Activated CD4-positive, alpha-beta memory T cell treated with anti-CD3 and anti-CD28 coated beads for 36 hours (primary cell): ENCODE measurements around the gene EHF. TPM values are rescaled to one million over a fixed set of nuclear protein-coding genes. Genes with fewer than 3 reads are reported as not detected.
"Not testable (repeated sequence)": the region's sequence is repeated elsewhere in the genome, so short reads cannot be mapped to it uniquely, and the experiment has no call there.

Experiments
- CTCF ChIA-PET: fragments of 350-600 bp; sonication (Branson Sonifier 250); formaldehyde crosslinking; loops from one replicate; lab custom pipeline; 2021; ENCODE audit warnings: antibody characterized with exemption, inconsistent platforms; lab: Charles Lee
- POLR2A ChIA-PET: fragments of 350-600 bp; sonication (Branson Sonifier 250); formaldehyde crosslinking; loops from one replicate; lab custom pipeline; 2021; ENCODE audit warnings: antibody characterized with exemption; lab: Charles Lee
- DNase-seq: peaks from one replicate; pipeline ENCODE4 v3.0.0-alpha.2; 2020
- H3K27ac Mint-ChIP-seq: one replicate; pipeline ENCODE4 v1.8.0; 2021; ENCODE audit warnings: mixed read lengths
- H3K27me3 Mint-ChIP-seq: one replicate; pipeline ENCODE4 v1.8.0; 2021; ENCODE audit warnings: mixed read lengths
- H3K36me3 Mint-ChIP-seq: one replicate; pipeline ENCODE4 v1.8.0; 2021; ENCODE audit warnings: mixed read lengths
- H3K4me1 Mint-ChIP-seq: one replicate; pipeline ENCODE4 v1.8.0; 2021; ENCODE audit warnings: low read depth, mixed read lengths
- H3K4me3 Mint-ChIP-seq: one replicate; pipeline ENCODE4 v1.8.0; 2021; ENCODE audit warnings: mild to moderate bottlenecking, mixed read lengths
- H3K9me3 Mint-ChIP-seq: one replicate; pipeline ENCODE4 v1.8.0; 2021; ENCODE audit warnings: mixed read lengths
- intact Hi-C: fragments of 100-400 bp; cut with micrococcal nuclease; formaldehyde crosslinking; loops from one replicate; pipeline ENCODE4 v1.15.1; 2023
- total RNA-seq, 2 experiments: library from RNA; stranded (reverse); gene quantifications; one replicate each; pipeline ENCODE4 v1.2.3, GENCODE V29; 2021

Gene EHF
- total RNA-seq, 2 experiments from 2014 or later, result not detected

GRCh38 chr11:34680206-34680605 is 59.3 kb downstream of the EHF start:
- peaks cover 1% of the 10 kb centered on the region for H3K4me1 Mint-ChIP-seq
- H3K4me3 Mint-ChIP-seq, result no peak overlapping the region
- no peak overlapping the region for H3K27ac Mint-ChIP-seq
- H3K9me3 Mint-ChIP-seq, result no peaks in the 10 kb centered on the region
- intact Hi-C loops, result no loop called here
- ChIA-PET POLR2A (no interaction called here), CTCF (no interaction called here)
- H3K36me3 Mint-ChIP-seq, result no peaks in the 10 kb centered on the region
- H3K27me3 Mint-ChIP-seq, result peaks cover 8% of the 10 kb centered on the region
- no peak for DNase-seq

- H3K27me3 Mint-ChIP-seq, result peaks cover 8% of the 10 kb centered on the region
- H3K9me3 Mint-ChIP-seq, result no peaks in the 10 kb centered on the region
- ChIA-PET POLR2A (no interaction called here), CTCF (no interaction called here)
- intact Hi-C loops, result no loop called here
- H3K4me1 Mint-ChIP-seq, result peaks cover 5% of the 10 kb centered on the region
- H3K36me3 Mint-ChIP-seq, result no peaks in the 10 kb centered on the region
- no peak for DNase-seq
- H3K27ac Mint-ChIP-seq, result no peak overlapping the region
- no peak overlapping the region for H3K4me3 Mint-ChIP-seq
Measured at GRCh38 chr11:34680918-34681586, 60.2 kb downstream of the EHF start.

GRCh38 chr11:34682825-34683224 is 61.9 kb downstream of the EHF start:
- CTCF ChIA-PET, result no interaction called here
- H3K27ac Mint-ChIP-seq, result no peak overlapping the region
- intact Hi-C loops, result no loop called here

GRCh38 chr11:34683396-34683795 is 62.5 kb downstream of the EHF start:
- Mint-ChIP-seq H3K4me1 (peaks cover 5% of the 10 kb centered on the region), H3K9me3 (no peaks in the 10 kb centered on the region), H3K27ac (no peak overlapping the region), H3K27me3 (peaks cover 3% of the 10 kb centered on the region), H3K36me3 (no peaks in the 10 kb centered on the region), H3K4me3 (no peak overlapping the region)
- intact Hi-C loops, result no loop called here
- DNase-seq, result no peak
- ChIA-PET POLR2A (no interaction called here), CTCF (no interaction called here)

More at GRCh38 chr11:34682825-34683224, 61.9 kb downstream of the EHF start:
- POLR2A ChIA-PET, result no interaction called here
- Mint-ChIP-seq H3K9me3 (no peaks in the 10 kb centered on the region), H3K27me3 (peaks cover 6% of the 10 kb centered on the region), H3K4me1 (peaks cover 5% of the 10 kb centered on the region), H3K4me3 (no peak overlapping the region), H3K36me3 (no peaks in the 10 kb centered on the region)
- no peak for DNase-seq

GRCh38 chr11:34685864-34686263 is 65.0 kb downstream of the EHF start:
- Mint-ChIP-seq H3K9me3 (no peaks in the 10 kb centered on the region), H3K4me1 (peaks cover 5% of the 10 kb centered on the region), H3K27ac (no peak overlapping the region), H3K27me3 (peaks cover 3% of the 10 kb centered on the region), H3K36me3 (no peaks in the 10 kb centered on the region), H3K4me3 (no peak overlapping the region)
- DNase-seq, result no peak
- CTCF ChIA-PET, result no interaction called here
- intact Hi-C loops, result loop anchor here (2.0 kb wide), 1 partner anchor 35 kb away; no protein-coding TSS in a partner anchor
- POLR2A ChIA-PET, result no interaction called here

GRCh38 chr11:34692299-34692698 is 71.4 kb downstream of the EHF start:
- intact Hi-C loops, H3K36me3 Mint-ChIP-seq: not testable (repeated sequence)

GRCh38 chr11:34696862-34697261 is 76.0 kb downstream of the EHF start:
- Mint-ChIP-seq H3K36me3 (no peaks in the 10 kb centered on the region), H3K9me3 (peaks cover 2% of the 10 kb centered on the region)
- POLR2A ChIA-PET, result no interaction called here

More at GRCh38 chr11:34692299-34692698, 71.4 kb downstream of the EHF start:
- CTCF ChIA-PET, H3K4me1 Mint-ChIP-seq, POLR2A ChIA-PET, DNase-seq, H3K27ac Mint-ChIP-seq, H3K4me3 Mint-ChIP-seq, H3K9me3 Mint-ChIP-seq: not testable (repeated sequence)
- H3K27me3 Mint-ChIP-seq, result peaks cover 12% of the 10 kb centered on the region

GRCh38 chr11:34706709-34707461 is 86.0 kb downstream of the EHF start:
- CTCF ChIA-PET, result no interaction called here
- Mint-ChIP-seq H3K27me3 (peaks cover 3% of the 10 kb centered on the region), H3K27ac (no peak overlapping the region), H3K4me1 (no peaks in the 10 kb centered on the region), H3K4me3 (no peak overlapping the region), H3K9me3 (peaks cover 9% of the 10 kb centered on the region), H3K36me3 (no peaks in the 10 kb centered on the region)
- POLR2A ChIA-PET, result no interaction called here
- intact Hi-C loops, result no loop called here
- no peak for DNase-seq

More at GRCh38 chr11:34696862-34697261, 76.0 kb downstream of the EHF start:
- no peak for DNase-seq
- H3K27ac Mint-ChIP-seq, result no peak overlapping the region
- CTCF ChIA-PET, result no interaction called here
- intact Hi-C loops, result no loop called here
- H3K4me1 Mint-ChIP-seq, result no peaks in the 10 kb centered on the region
- no peak overlapping the region for H3K4me3 Mint-ChIP-seq
- peaks cover 14% of the 10 kb centered on the region for H3K27me3 Mint-ChIP-seq

GRCh38 chr11:34707462-34707840 is 86.6 kb downstream of the EHF start:
- POLR2A ChIA-PET, result no interaction called here

More at GRCh38 chr11:34707462-34707840, 86.6 kb downstream of the EHF start:
- DNase-seq, result no peak
- H3K27ac Mint-ChIP-seq, result no peak overlapping the region
- no peaks in the 10 kb centered on the region for H3K36me3 Mint-ChIP-seq
- peaks cover 2% of the 10 kb centered on the region for H3K27me3 Mint-ChIP-seq
- intact Hi-C loops, result no loop called here
- no peak overlapping the region for H3K4me3 Mint-ChIP-seq
- CTCF ChIA-PET, result no interaction called here
- H3K9me3 Mint-ChIP-seq, result peaks cover 14% of the 10 kb centered on the region
- H3K4me1 Mint-ChIP-seq, result no peaks in the 10 kb centered on the region

Other genes starting within 250 kb of the EHF start
- 10 to 100 TPM; 29.6 to 31.4 TPM for gene CAT, start 182.2 kb upstream of the EHF start, total RNA-seq
- gene ELF5, start 107.3 kb upstream of the EHF start, total RNA-seq, result not detected